Peyer's patch (tissue), 4 donors: Measurements from ENCODE around the gene TTLL12. TPM values are rescaled to one million over a fixed set of nuclear protein-coding genes. Genes with fewer than 3 reads are reported as not detected.

Experiments used
- DNase-seq, 3 donors: peaks; one replicate each; pipeline ENCODE4 v3.0.0-alpha.2; 2017 to 2019
- H3K27ac ChIP-seq, 4 donors: fragments of 200-600 bp; sonication (generic); one replicate each; pipeline ENCODE4 v1.5.1; 2016 to 2019
- H3K27me3 ChIP-seq, 2 donors: fragments of 200-600 bp; sonication (generic); one replicate each; pipeline ENCODE4 v1.5.1; 2019
- H3K36me3 ChIP-seq, 3 donors: fragments of 200-600 bp; sonication (generic); one replicate each; pipeline ENCODE4 v1.5.1; 2016 to 2019
- H3K4me1 ChIP-seq, 4 donors: fragments of 200-600 bp; sonication (generic); one replicate each; pipeline ENCODE4 v1.5.1; 2016 to 2019
- H3K4me3 ChIP-seq, 4 donors: fragments of 200-600 bp; sonication (generic); 1 replicate in 3 of 4; 2 replicates in 1 of 4; pipeline ENCODE4 v1.5.1; 2016 to 2019; ENCODE audit warnings: mild to moderate bottlenecking in 1 of 4
- H3K9me3 ChIP-seq, 4 donors: fragments of 200-600 bp; sonication (generic); one replicate each; pipeline ENCODE4 v1.5.1; 2016 to 2019; ENCODE audit warnings: mild to moderate bottlenecking in 1 of 4
- CTCF ChIP-seq, 6 experiments: fragments of 450-650 bp in 4 of 6; fragments of 200-600 bp in 2 of 6; sonication (generic) in 1 of 6; IDR thresholded peaks; one replicate each; pipeline ENCODE4 v1.5.1; 2017 to 2019; ENCODE audit warnings: antibody characterized with exemption in 6 of 6, mild to moderate bottlenecking in 3 of 6, moderate library complexity in 1 of 6
- POLR2A ChIP-seq, 2 donors: fragments of 450-650 bp; IDR thresholded peaks; one replicate each; pipeline ENCODE4 v1.5.1; 2017; ENCODE audit warnings: antibody characterized with exemption in 2 of 2, mild to moderate bottlenecking in 2 of 2, moderate library complexity in 2 of 2
- total RNA-seq, 4 donors: library from RNA; depleted of rRNA; stranded (reverse); fragments of >200 nt; gene quantifications; one replicate each; pipeline ENCODE4 v1.1.0, GENCODE V29; 2016

Gene TTLL12
- total RNA-seq, 4 donors from 2014 or later, result 34.7 to 77.8 (median 58.2) TPM

DNA sequence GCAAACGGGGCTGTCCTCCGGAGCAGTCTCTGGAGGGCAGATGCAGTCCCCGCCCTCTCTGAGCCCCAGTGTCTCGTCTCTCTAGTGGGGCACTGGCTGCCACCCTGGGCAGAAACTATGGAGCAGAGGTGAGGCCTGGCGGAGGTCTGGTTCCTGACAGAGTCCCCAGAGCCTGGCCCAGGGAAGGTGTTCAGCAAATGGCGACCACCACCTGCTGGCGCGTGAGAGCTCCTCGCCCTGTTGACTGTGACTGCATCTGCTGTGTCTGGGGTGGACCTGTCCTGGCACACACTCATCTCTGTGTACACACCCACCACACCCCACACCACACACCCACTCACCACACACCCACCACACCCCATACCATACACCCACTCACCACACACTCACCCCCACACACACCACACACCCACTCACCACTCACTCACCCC is 18.3 kb upstream of the TTLL12 start:
- no peak overlapping the region for H3K4me3 ChIP-seq
- no peaks in the 10 kb centered on the region for H3K36me3 ChIP-seq
- no peak overlapping the region for H3K27ac ChIP-seq
- no peaks in the 10 kb centered on the region for H3K27me3 ChIP-seq
- H3K4me1 ChIP-seq, result no peaks in the 10 kb centered on the region
- DNase-seq, result no peak
- H3K9me3 ChIP-seq, result no peaks in the 10 kb centered on the region
- TF ChIP-seq CTCF (IDR thresholded peaks at IDR 0.05) (no peak), POLR2A (IDR thresholded peaks at IDR 0.05) (no peak)

- no peaks in the 10 kb centered on the region for H3K27me3 ChIP-seq
- DNase-seq, result no peak
Measured at GRCh38 chr22:43203471-43203981, 16.6 kb upstream of the TTLL12 start.

DNA sequence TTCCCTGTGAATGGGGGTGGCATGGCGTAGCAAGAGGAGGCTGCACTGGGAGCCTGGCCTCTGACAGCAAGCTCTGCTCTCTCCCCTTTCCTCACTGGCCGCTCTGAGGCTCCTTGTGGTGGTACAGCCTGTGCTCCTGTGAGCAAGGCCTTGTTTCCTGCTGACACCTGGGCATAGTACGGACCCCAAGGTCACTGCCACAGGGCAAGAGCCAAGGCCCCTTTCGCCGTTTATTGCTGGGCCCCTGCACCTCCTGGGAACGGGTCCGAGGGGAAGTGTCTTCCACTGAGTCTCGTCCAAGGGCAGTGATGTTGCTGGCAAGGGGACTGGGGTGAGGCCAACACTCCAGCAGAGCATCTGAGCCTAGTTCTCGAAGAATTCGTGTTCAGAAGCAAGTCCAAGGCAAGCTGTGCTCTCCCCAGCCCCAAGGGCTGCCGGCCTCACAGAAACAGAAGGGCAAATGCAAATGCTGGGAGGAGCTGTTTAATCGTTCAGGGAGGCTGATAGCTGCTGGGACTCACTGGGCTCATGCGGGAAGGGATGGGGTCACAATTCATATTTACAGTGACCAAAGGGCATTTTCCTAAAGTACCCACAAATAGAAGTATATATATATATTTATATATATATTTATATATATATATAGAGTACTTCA is 15.9 kb upstream of the TTLL12 start:
- TF ChIP-seq POLR2A (IDR thresholded peaks at IDR 0.05) (no peak), CTCF (IDR thresholded peaks at IDR 0.05) (no peak)

More at GRCh38 chr22:43203471-43203981, 16.6 kb upstream of the TTLL12 start:
- Histone ChIP-seq H3K36me3 (no peaks in the 10 kb centered on the region), H3K4me3 (no peak overlapping the region), H3K4me1 (no peaks in the 10 kb centered on the region), H3K27ac (no peak overlapping the region), H3K9me3 (no peaks in the 10 kb centered on the region)
- TF ChIP-seq CTCF (IDR thresholded peaks at IDR 0.05), result no peak
- TF ChIP-seq POLR2A (IDR thresholded peaks at IDR 0.05), result no peak

DNA sequence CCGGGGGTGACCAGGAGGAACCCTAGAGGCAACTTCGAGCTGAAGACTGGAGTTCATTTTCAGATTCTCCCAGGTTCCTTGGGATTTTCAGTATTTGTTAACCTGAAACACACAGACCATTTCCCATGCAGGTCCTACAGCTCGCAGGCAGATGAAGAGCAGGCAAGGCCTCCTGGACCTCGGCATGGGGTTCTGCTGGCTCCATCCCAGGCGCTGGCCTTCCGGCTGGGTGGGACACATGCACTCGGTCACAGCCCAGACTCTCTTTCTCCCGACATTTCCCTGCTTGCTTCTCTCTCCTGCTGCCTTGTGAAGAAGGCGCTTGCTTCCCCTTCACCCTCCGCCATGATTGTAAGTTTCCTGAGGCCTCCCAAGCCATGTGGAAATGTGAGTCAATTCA is 15.4 kb upstream of the TTLL12 start:
- TF ChIP-seq POLR2A (IDR thresholded peaks at IDR 0.05) (no peak), CTCF (IDR thresholded peaks at IDR 0.05) (no peak)
- H3K9me3 ChIP-seq, result no peaks in the 10 kb centered on the region
- no peak overlapping the region for H3K4me3 ChIP-seq
- no peak overlapping the region for H3K27ac ChIP-seq
- no peaks in the 10 kb centered on the region for H3K4me1 ChIP-seq
- DNase-seq, result no peak
- H3K36me3 ChIP-seq, result no peaks in the 10 kb centered on the region
- no peaks in the 10 kb centered on the region for H3K27me3 ChIP-seq

More for the DNA sequence above, 15.9 kb upstream of the TTLL12 start:
- DNase-seq, result no peak
- Histone ChIP-seq H3K9me3 (no peaks in the 10 kb centered on the region), H3K4me1 (no peaks in the 10 kb centered on the region), H3K4me3 (no peak overlapping the region), H3K36me3 (no peaks in the 10 kb centered on the region), H3K27me3 (no peaks in the 10 kb centered on the region), H3K27ac (no peak overlapping the region)

- H3K4me1 ChIP-seq, result no peaks in the 10 kb centered on the region
- no peak overlapping the region for H3K27ac ChIP-seq
- H3K9me3 ChIP-seq, result no peaks in the 10 kb centered on the region
- no peaks in the 10 kb centered on the region for H3K36me3 ChIP-seq
- no peak for DNase-seq
- no peak overlapping the region for H3K4me3 ChIP-seq
- H3K27me3 ChIP-seq, result no peaks in the 10 kb centered on the region
- TF ChIP-seq CTCF (IDR thresholded peaks at IDR 0.05) (no peak), POLR2A (IDR thresholded peaks at IDR 0.05) (no peak)
Measured at GRCh38 chr22:43201486-43202219, 14.7 kb upstream of the TTLL12 start.
